WTC11 (cell line): Measurements from ENCODE around the gene CDH13.

Experiments
- CBFB ChIP-seq: sonication (generic); formaldehyde crosslinking; IDR thresholded peaks from 2 replicates; pipeline ENCODE4 v1.8.1; 2022; ENCODE audit warnings: mild to moderate bottlenecking, low read depth, missing genetic modification reagents
- NR3C1 ChIP-seq: sonication (generic); formaldehyde crosslinking; conservative IDR thresholded peaks from 2 replicates; pipeline ENCODE4 v1.8.1; 2023; ENCODE audit warnings: low read depth, mild to moderate bottlenecking, missing genetic modification reagents
- SMAD3 ChIP-seq: sonication (generic); formaldehyde crosslinking; IDR thresholded peaks from 2 replicates; pipeline ENCODE4 v1.8.0; 2022; ENCODE audit warnings: missing genetic modification reagents, mild to moderate bottlenecking, borderline replicate concordance
- ZNF121 ChIP-seq: sonication (generic); formaldehyde crosslinking; IDR thresholded peaks from 2 replicates; pipeline ENCODE4 v1.8.0; 2023; ENCODE audit warnings: missing genetic modification reagents
- ZNF138 ChIP-seq: sonication (generic); formaldehyde crosslinking; conservative IDR thresholded peaks from 2 replicates; pipeline ENCODE4 v1.8.1; 2022; ENCODE audit warnings: mild to moderate bottlenecking, moderate library complexity, missing genetic modification reagents
- TF ChIP-seq, protein P1 (sequence below): sonication (generic); formaldehyde crosslinking; IDR thresholded peaks from 2 replicates; pipeline ENCODE4 v1.8.1; 2023; ENCODE audit warnings: mild to moderate bottlenecking, missing genetic modification reagents, moderate library complexity
- TF ChIP-seq, protein P2 (sequence below): sonication (generic); formaldehyde crosslinking; IDR thresholded peaks from 2 replicates; pipeline ENCODE4 v1.8.1; 2023; ENCODE audit warnings: mild to moderate bottlenecking, missing genetic modification reagents
- TF ChIP-seq, protein P3 (sequence below): sonication (generic); formaldehyde crosslinking; IDR thresholded peaks from 2 replicates; pipeline ENCODE4 v1.8.1; 2022; ENCODE audit warnings: low read depth, mild to moderate bottlenecking, moderate library complexity, missing genetic modification reagents, borderline replicate concordance
- TF ChIP-seq, protein P4 (sequence below): fragments of 200-600 bp; IDR thresholded peaks from 2 replicates; pipeline ENCODE4 v1.8.0; 2022; ENCODE audit warnings: antibody characterized with exemption

DNA sequence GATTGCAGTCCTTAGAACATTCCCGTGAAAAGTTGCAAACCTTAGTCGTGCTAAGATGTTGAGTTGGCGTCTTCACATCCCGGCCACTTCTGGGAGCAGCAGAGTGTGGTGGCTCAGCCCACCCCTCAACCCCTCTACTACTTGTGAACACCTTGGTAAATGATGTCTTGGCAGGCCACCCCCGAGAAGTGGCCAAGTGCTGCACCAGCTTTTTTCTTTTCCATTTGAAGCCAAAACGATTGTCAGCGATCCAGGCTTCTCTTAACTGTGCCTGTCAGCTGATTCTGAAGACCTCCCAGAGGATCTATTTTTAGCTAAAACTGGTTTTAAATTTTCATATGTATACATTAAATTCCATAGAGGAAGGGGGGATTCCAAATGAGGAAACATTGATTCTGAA is 247.5 kb downstream of the CDH13 start:
- TF ChIP-seq, protein P1, sequence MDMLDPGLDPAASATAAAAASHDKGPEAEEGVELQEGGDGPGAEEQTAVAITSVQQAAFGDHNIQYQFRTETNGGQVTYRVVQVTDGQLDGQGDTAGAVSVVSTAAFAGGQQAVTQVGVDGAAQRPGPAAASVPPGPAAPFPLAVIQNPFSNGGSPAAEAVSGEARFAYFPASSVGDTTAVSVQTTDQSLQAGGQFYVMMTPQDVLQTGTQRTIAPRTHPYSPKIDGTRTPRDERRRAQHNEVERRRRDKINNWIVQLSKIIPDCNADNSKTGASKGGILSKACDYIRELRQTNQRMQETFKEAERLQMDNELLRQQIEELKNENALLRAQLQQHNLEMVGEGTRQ (CRISPR knock-in tag), result no peak
- TF ChIP-seq NR3C1, result no peak
- TF ChIP-seq, protein P2, sequence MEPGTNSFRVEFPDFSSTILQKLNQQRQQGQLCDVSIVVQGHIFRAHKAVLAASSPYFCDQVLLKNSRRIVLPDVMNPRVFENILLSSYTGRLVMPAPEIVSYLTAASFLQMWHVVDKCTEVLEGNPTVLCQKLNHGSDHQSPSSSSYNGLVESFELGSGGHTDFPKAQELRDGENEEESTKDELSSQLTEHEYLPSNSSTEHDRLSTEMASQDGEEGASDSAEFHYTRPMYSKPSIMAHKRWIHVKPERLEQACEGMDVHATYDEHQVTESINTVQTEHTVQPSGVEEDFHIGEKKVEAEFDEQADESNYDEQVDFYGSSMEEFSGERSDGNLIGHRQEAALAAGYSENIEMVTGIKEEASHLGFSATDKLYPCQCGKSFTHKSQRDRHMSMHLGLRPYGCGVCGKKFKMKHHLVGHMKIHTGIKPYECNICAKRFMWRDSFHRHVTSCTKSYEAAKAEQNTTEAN, result no peak
- TF ChIP-seq ZNF121 (CRISPR knock-in tag), result no peak
- TF ChIP-seq, protein P3, sequence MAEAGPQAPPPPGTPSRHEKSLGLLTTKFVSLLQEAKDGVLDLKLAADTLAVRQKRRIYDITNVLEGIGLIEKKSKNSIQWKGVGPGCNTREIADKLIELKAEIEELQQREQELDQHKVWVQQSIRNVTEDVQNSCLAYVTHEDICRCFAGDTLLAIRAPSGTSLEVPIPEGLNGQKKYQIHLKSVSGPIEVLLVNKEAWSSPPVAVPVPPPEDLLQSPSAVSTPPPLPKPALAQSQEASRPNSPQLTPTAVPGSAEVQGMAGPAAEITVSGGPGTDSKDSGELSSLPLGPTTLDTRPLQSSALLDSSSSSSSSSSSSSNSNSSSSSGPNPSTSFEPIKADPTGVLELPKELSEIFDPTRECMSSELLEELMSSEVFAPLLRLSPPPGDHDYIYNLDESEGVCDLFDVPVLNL (CRISPR knock-in tag), result no peak
- TF ChIP-seq, protein P4, sequence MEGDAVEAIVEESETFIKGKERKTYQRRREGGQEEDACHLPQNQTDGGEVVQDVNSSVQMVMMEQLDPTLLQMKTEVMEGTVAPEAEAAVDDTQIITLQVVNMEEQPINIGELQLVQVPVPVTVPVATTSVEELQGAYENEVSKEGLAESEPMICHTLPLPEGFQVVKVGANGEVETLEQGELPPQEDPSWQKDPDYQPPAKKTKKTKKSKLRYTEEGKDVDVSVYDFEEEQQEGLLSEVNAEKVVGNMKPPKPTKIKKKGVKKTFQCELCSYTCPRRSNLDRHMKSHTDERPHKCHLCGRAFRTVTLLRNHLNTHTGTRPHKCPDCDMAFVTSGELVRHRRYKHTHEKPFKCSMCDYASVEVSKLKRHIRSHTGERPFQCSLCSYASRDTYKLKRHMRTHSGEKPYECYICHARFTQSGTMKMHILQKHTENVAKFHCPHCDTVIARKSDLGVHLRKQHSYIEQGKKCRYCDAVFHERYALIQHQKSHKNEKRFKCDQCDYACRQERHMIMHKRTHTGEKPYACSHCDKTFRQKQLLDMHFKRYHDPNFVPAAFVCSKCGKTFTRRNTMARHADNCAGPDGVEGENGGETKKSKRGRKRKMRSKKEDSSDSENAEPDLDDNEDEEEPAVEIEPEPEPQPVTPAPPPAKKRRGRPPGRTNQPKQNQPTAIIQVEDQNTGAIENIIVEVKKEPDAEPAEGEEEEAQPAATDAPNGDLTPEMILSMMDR, result no peak
- no peak for TF ChIP-seq SMAD3 (CRISPR knock-in tag)
- TF ChIP-seq ZNF138 (CRISPR knock-in tag), result no peak
- TF ChIP-seq CBFB (CRISPR knock-in tag), result no peak
